ENCODE measurements around the gene BMP3. TPM values are rescaled to one million over a fixed set of nuclear protein-coding genes. Genes with fewer than 3 reads are reported as not detected.
A peak's percentile ranks its signal among the peaks of the same experiment; 100 is the strongest.

BMP3 gene
- total and polyA plus RNA-seq, 2 of the 8 experiments (the other 6 are each of a cell fraction or from before 2014, with no cell fraction given) = 0.02 TPM; not detected in 1

DNA sequence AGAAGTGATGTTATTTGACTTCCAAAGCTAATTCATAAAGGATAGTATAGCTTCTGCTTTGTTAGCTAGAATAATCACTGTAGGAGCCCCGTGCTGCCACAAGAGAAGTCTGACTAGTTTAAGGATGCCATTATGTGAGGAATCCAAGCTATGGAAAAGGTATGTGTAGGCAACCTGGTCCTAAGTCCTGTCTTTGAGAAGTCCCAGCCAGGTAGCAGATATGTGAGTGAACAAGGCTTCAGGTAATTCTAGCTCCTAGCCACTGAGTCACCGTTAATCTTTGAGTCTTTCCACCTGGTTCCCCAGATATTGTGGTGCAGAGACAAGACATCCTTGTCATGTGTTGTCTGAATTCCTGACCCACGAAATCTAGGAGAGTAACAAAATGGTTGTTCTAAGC is 55.5 kb downstream of the BMP3 start:
- DNase-seq (ENCODE audit: low read depth in 1 of 2, low spot score in 2 of 2) = no peak
- no peak for FAIRE-seq
- Histone ChIP-seq H3K14ac (ENCODE audit: insufficient read length) (no peak overlapping the region), H3K9me3 (ENCODE audit: insufficient read depth in 2 of 2, low read depth in 1 of 2, low read length in 1 of 2) (peaks cover 0 to 3% of the 10 kb centered on the region in 2 experiments; a peak in 1 of 4 replicates), H3K27ac (ENCODE audit: low read depth, low read length) (no peak overlapping the region), H3K36me3 (ENCODE audit: control insufficient read depth in 2 of 4, insufficient read depth in 4 of 4, low read length in 3 of 4) (no peaks in the 10 kb centered on the region), H3K4me1 (replicated peaks in 1 of 4; ENCODE audit: control insufficient read depth in 3 of 4, insufficient read depth in 4 of 4, low read length in 3 of 4) (no peaks in the 10 kb centered on the region), H2BK15ac (ENCODE audit: low read length) (no peak overlapping the region), H2BK5ac (ENCODE audit: low read depth, low read length) (no peak overlapping the region), H2BK120ac (replicated peaks; ENCODE audit: low read depth, low read length) (no peak overlapping the region), H3K4me2 (ENCODE audit: insufficient read depth in 1 of 2, low read depth in 2 of 2, low read length in 2 of 2) (no peak overlapping the region), H3K23ac (ENCODE audit: insufficient read length) (no peak overlapping the region), H3K23me2 (ENCODE audit: low read depth, low read length) (no peaks in the 10 kb centered on the region), H4K20me1 (replicated peaks in 1 of 2; ENCODE audit: control insufficient read depth in 1 of 2, insufficient read depth in 2 of 2, low read length in 2 of 2) (no peaks in the 10 kb centered on the region), H3K4me3 (ENCODE audit: extremely low read depth in 1 of 4, insufficient read depth in 2 of 4, low read depth in 3 of 4, low read length in 4 of 4) (no peak overlapping the region), H2AFZ (ENCODE audit: low read length) (0 out of 2 replicates have a peak overlapping the region, but pooled peaks have one; percentile 21), H2AK5ac (ENCODE audit: low read depth, low read length) (no peak overlapping the region), H2BK20ac (ENCODE audit: low read length) (no peak overlapping the region), H3K4ac (replicated peaks; ENCODE audit: insufficient read length, low read depth, low read length) (no peak overlapping the region), H3K9ac (replicated peaks in 1 of 4; ENCODE audit: extremely low read depth in 1 of 4, low read depth in 3 of 4, low read length in 3 of 4) (no peak overlapping the region), H3K18ac (ENCODE audit: extremely low read depth, low read length) (no peak overlapping the region), H4K8ac (ENCODE audit: extremely low read depth, insufficient read depth, low read length) (no peak overlapping the region), H3K27me3 (replicated peaks in 1 of 4; ENCODE audit: control insufficient read depth in 3 of 4, extremely low read depth in 1 of 4, insufficient read depth in 3 of 4, low read length in 3 of 4) (no peaks in the 10 kb centered on the region), H4K5ac (ENCODE audit: insufficient read length, low read depth, low read length) (no peak overlapping the region), H2BK12ac (ENCODE audit: low read depth, low read length) (no peak overlapping the region), H3K79me2 (ENCODE audit: control insufficient read depth in 1 of 2, insufficient read depth in 2 of 2, low read length in 2 of 2) (no peaks in the 10 kb centered on the region), H4K91ac (replicated peaks; ENCODE audit: insufficient read length, low read length) (no peak overlapping the region), H3K56ac (replicated peaks; ENCODE audit: insufficient read length, low read depth, low read length) (no peak overlapping the region), H3K79me1 (ENCODE audit: low read depth, low read length) (no peaks in the 10 kb centered on the region)
- ChIA-PET POLR2A (ENCODE audit: partially characterized antibody) (no interaction called here), CTCF (ENCODE audit: partially characterized antibody) (interaction anchor here (0.9 to 1.7 kb wide), 5 partner anchors 15 to 266 kb away, joined by 3 to 8 read pairs (median 4); no protein-coding TSS in a partner anchor)
- no peak for TF ChIP-seq KDM5A (IDR thresholded peaks at IDR 0.05; ENCODE audit: low read length)
- 93% methylated on average over 3 of the region's 3 CpGs; no CpG with 5 or more reads in 1 of the 2 experiments for WGBS, 2 experiments (ENCODE audit: extremely low coverage in 1 of 2, insufficient coverage in 1 of 2, insufficient read length in 1 of 2, insufficient replicate concordance in 2 of 2, low coverage in 1 of 2, low lambda C conversion rate in 2 of 2, missing lambda C conversion rate in 1 of 2)
